Caco-2 (cell line): Measurements from ENCODE around the gene JARID2. TPM values are rescaled to one million over a fixed set of nuclear protein-coding genes. Genes with fewer than 3 reads are reported as not detected.

Experiments used
- BruUV-seq: library from RNA; stranded (reverse); fragments of 400-500 nt; replicated peaks from 2 replicates; lab custom pipeline; 2021; lab: Mats Ljungman, UMichigan
- CTCF ChIA-PET: fragments of 300-600 bp; sonication (Branson Sonifier 250); formaldehyde crosslinking; loops from one replicate; lab custom pipeline; 2022; ENCODE audit warnings: antibody characterized with exemption; lab: Charles Lee
- POLR2A ChIA-PET: fragments of 300-600 bp; sonication (Branson Sonifier 250); formaldehyde crosslinking; loops from one replicate; lab custom pipeline; 2022; ENCODE audit warnings: antibody characterized with exemption; lab: Charles Lee
- DNase-seq, 2 experiments: peaks; one replicate each; pipeline versions ENCODE4 v3.0.0 to v3.0.0-alpha.2; 2020 to 2022
- H3K27me3 ChIP-seq: replicated peaks from 2 replicates; pipeline ENCODE4 v1.6.0; 2011; ENCODE audit warnings: low read length; ENCODE audit not compliant: control insufficient read depth, insufficient read depth
- H3K36me3 ChIP-seq: 2 replicates; pipeline ENCODE4 v1.5.1; 2011; ENCODE audit warnings: low read length; ENCODE audit not compliant: control insufficient read depth, insufficient read depth
- H3K4me1 ChIP-seq: fragments of 250-450 bp; sonication (Bioruptor Pico); 2 replicates; pipeline ENCODE4 v1.5.1; 2020; ENCODE audit warnings: mild to moderate bottlenecking
- H3K4me3 ChIP-seq: 2 replicates; pipeline ENCODE4 v1.5.1; 2011; ENCODE audit warnings: low read depth, mild to moderate bottlenecking, control low read depth, low read length
- H3K9me3 ChIP-seq: fragments of 250-450 bp; sonication (Bioruptor Pico); 2 replicates; pipeline ENCODE4 v1.5.1; 2020; ENCODE audit warnings: mild to moderate bottlenecking, moderate library complexity
- H3K27ac Mint-ChIP-seq: one replicate; pipeline ENCODE4 v1.8.0; 2022; ENCODE audit warnings: mixed read lengths; ENCODE audit not compliant: unreplicated experiment
- H3K27me3 Mint-ChIP-seq: one replicate; pipeline ENCODE4 v1.8.0; 2022; ENCODE audit warnings: mixed read lengths; ENCODE audit not compliant: insufficient read depth, unreplicated experiment
- H3K36me3 Mint-ChIP-seq: one replicate; pipeline ENCODE4 v1.8.0; 2022; ENCODE audit warnings: mild to moderate bottlenecking, mixed read lengths; ENCODE audit not compliant: insufficient read depth, unreplicated experiment
- H3K4me1 Mint-ChIP-seq: one replicate; pipeline ENCODE4 v1.8.0; 2022; ENCODE audit warnings: low read depth, mixed read lengths; ENCODE audit not compliant: unreplicated experiment
- H3K4me3 Mint-ChIP-seq: one replicate; pipeline ENCODE4 v1.8.0; 2022; ENCODE audit warnings: mild to moderate bottlenecking, moderate library complexity, mixed read lengths; ENCODE audit not compliant: unreplicated experiment
- H3K9me3 Mint-ChIP-seq: one replicate; pipeline ENCODE4 v1.8.0; 2022; ENCODE audit warnings: mixed read lengths; ENCODE audit not compliant: unreplicated experiment
- intact Hi-C: fragments of 100-400 bp; cut with micrococcal nuclease; formaldehyde crosslinking; loops from one replicate; pipeline ENCODE4 v1.10.0; 2022; ENCODE audit not compliant: unreplicated experiment
- total RNA-seq: library from RNA; stranded (reverse); gene quantifications from 2 replicates; pipeline ENCODE4 v1.2.3, GENCODE V29; 2022
- TF ChIP-seq, protein P1 (sequence below), 2 experiments: fragments of 200-600 bp in 1 of 2; IDR thresholded peaks; 1 replicate in 1 of 2; 2 replicates in 1 of 2; pipeline versions ENCODE4 v1.5.1 to v1.8.0; 2011 to 2022; ENCODE audit warnings: antibody characterized with exemption in 1 of 2, control low read depth in 1 of 2, inconsistent platforms in 1 of 2, low read depth in 1 of 2, low read length in 1 of 2, mild to moderate bottlenecking in 1 of 2, moderate library complexity in 1 of 2; ENCODE audit not compliant: insufficient read depth in 1 of 2, severe bottlenecking in 1 of 2, unreplicated experiment in 1 of 2

The JARID2 gene
- total RNA-seq, 1 experiment from 2014 or later = 18.3 TPM

DNA sequence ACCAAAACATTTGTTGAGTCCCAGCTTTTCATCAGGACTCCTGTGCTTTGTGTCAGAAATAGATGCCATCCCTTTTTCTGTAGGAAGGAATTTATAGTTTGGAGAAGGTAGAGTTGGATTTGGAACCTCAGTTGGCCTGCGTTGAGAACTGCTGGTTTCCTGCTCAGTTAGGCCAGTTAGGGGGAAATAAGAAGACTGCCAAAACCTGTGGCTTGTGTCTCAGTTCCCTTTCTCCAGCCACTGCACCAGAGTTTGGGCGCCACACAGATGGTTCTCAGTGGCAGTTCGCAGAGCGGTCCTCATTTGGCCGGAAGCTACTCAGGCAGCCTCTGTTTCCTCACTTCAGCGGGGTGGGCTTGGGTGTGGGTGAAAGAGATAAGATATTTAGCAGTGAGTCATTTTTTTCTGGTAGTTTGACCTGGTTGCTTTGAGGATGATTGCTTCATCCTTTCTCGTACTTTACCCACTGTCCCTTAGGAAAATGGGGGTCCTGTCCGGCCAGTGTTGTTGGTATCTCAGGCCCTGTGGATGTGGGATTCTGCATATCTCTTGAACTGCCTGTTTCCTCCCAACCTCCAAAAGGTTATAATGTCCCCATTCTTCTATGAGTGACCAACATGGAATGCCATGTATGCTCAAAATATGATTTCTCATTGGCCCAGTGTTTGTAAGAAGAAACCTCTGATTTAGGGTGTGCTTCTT is 53.7 kb downstream of the JARID2 start:
- TF ChIP-seq, protein P1, sequence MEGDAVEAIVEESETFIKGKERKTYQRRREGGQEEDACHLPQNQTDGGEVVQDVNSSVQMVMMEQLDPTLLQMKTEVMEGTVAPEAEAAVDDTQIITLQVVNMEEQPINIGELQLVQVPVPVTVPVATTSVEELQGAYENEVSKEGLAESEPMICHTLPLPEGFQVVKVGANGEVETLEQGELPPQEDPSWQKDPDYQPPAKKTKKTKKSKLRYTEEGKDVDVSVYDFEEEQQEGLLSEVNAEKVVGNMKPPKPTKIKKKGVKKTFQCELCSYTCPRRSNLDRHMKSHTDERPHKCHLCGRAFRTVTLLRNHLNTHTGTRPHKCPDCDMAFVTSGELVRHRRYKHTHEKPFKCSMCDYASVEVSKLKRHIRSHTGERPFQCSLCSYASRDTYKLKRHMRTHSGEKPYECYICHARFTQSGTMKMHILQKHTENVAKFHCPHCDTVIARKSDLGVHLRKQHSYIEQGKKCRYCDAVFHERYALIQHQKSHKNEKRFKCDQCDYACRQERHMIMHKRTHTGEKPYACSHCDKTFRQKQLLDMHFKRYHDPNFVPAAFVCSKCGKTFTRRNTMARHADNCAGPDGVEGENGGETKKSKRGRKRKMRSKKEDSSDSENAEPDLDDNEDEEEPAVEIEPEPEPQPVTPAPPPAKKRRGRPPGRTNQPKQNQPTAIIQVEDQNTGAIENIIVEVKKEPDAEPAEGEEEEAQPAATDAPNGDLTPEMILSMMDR (IDR thresholded peaks at IDR 0.05; ENCODE audit: insufficient read depth in 1 of 2, low read depth in 1 of 2, low read length in 1 of 2, severe bottlenecking in 1 of 2, unreplicated experiment in 1 of 2) = no peak
- Mint-ChIP-seq H3K4me3 (peak overlapping the region; percentile 40), H3K9me3 (no peaks in the 10 kb centered on the region), H3K27me3 (no peaks in the 10 kb centered on the region), H3K36me3 (no peaks in the 10 kb centered on the region), H3K4me1 (peaks cover 31% of the 10 kb centered on the region), H3K27ac (peak overlapping the region; percentile 93)
- intact Hi-C loops = no loop called here
- Histone ChIP-seq H3K4me3 (no peak overlapping the region), H3K9me3 (no peaks in the 10 kb centered on the region), H3K4me1 (peaks cover 33% of the 10 kb centered on the region), H3K36me3 (no peaks in the 10 kb centered on the region), H3K27me3 (no peaks in the 10 kb centered on the region)
- CTCF ChIA-PET = no interaction called here
- POLR2A ChIA-PET = interaction anchor here (0.7 kb wide), 1 partner anchor 56 kb away, joined by 3 read pairs; no protein-coding TSS in a partner anchor
- DNase-seq = no peak
- no TSS peak for BruUV-seq

DNA sequence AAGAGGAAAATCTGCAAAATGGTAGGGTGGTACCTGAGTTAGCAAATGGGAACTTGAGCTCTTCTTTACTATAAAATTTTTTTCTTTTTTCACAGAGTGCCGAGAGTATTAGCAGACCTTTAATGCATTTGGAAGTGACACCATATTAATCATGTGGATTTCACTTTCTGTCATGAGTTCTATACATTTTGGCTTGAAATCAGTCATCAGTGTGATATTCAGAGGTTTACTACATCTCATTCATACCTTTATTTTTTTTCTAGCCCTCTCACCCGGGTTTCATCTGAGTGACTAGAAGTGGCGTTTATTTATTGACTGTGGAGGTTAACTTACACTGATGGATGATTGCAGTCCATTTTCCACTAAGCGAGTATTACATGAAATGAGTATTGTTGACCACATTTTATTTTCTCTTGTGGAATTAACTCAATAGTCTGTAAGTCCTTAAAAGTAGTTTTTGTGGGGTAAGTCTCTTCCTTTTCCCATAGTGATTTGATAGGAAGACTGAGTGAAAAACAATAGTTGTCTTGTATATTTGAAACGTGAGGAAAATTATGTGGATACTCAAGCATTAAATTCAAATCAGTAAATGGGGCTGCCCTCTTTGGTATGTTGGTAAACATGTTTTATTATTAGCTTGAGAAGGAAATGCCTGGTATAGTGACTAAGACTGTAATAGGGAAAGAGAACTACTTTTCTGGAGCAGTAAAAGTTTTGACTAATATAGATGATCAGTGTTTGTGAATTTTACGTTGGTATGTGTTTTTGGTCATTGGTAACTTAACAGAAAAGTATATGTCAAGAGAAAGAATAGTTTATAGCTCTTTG is 55.5 kb downstream of the JARID2 start:
- ChIA-PET POLR2A (no interaction called here), CTCF (no interaction called here)
- Mint-ChIP-seq H3K36me3 (no peaks in the 10 kb centered on the region), H3K4me3 (no peak overlapping the region), H3K27ac (no peak overlapping the region), H3K27me3 (no peaks in the 10 kb centered on the region), H3K4me1 (peaks cover 33% of the 10 kb centered on the region), H3K9me3 (no peaks in the 10 kb centered on the region)
- Histone ChIP-seq H3K27me3 (no peaks in the 10 kb centered on the region), H3K9me3 (no peaks in the 10 kb centered on the region), H3K4me3 (no peak overlapping the region), H3K36me3 (no peaks in the 10 kb centered on the region), H3K4me1 (peaks cover 37% of the 10 kb centered on the region)
- TF ChIP-seq, protein P1 (IDR thresholded peaks at IDR 0.05; ENCODE audit: insufficient read depth in 1 of 2, low read depth in 1 of 2, low read length in 1 of 2, severe bottlenecking in 1 of 2, unreplicated experiment in 1 of 2) = no peak
- no peak for DNase-seq
- intact Hi-C loops = no loop called here
- BruUV-seq = no TSS peak

DNA sequence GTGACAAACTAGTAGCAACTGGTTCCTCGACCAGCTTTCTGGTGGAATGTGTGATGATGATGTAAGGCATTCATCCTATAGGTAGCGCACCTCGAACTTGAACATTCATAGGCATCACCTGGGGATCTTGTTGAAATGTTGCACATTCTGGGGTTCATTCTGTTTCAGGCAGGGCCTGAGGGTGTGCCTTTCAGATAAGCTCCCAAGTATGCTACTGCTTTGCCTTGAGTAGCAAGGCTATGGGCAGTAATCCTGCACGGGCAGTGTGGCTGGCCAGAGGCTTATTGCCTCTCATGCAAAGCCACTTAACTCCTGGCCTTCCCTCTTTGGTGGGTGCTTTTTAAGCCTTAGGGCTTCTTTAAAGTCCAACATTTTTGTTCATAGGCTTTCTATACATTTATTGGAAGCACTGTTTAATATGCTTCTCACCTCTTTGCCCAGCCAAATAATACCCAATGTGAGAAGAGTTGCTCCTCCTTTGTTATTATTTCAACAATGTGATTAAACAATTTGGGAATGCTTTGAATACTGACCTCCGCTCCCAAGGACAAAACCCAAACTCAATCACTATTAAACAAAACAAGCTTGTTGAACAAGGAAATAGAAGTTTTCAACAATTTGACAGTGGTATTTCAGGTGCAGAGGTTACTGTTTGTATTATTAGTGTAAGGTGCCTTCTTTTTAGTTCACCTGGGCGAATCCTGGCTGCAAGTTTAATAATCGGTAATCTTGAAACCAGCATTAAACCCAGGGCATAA is 57.5 kb downstream of the JARID2 start:
- Mint-ChIP-seq H3K36me3 (no peaks in the 10 kb centered on the region), H3K27ac (no peak overlapping the region), H3K4me1 (peaks cover 35% of the 10 kb centered on the region), H3K4me3 (no peak overlapping the region), H3K9me3 (no peaks in the 10 kb centered on the region), H3K27me3 (no peaks in the 10 kb centered on the region)
- ChIA-PET POLR2A (no interaction called here), CTCF (interaction anchor here (1.0 to 1.1 kb wide), 2 partner anchors 25 to 28 kb away, joined by 4 to 5 read pairs; no protein-coding TSS in a partner anchor)
- TF ChIP-seq, protein P1 (IDR thresholded peaks at IDR 0.05; ENCODE audit: insufficient read depth in 1 of 2, low read depth in 1 of 2, low read length in 1 of 2, severe bottlenecking in 1 of 2, unreplicated experiment in 1 of 2) = no peak
- intact Hi-C loops = no loop called here
- no peaks in the 10 kb centered on the region for H3K27me3 ChIP-seq
- peaks cover 37% of the 10 kb centered on the region for H3K4me1 ChIP-seq
- H3K36me3 ChIP-seq = no peaks in the 10 kb centered on the region
- H3K4me3 ChIP-seq = no peak overlapping the region
- DNase-seq = no peak
- no peaks in the 10 kb centered on the region for H3K9me3 ChIP-seq
- no TSS peak for BruUV-seq
